HG03378 (cell line): ENCODE data around the gene SDHC.
"Not testable (repeated sequence)": the region's sequence is repeated elsewhere in the genome, so short reads cannot be mapped to it uniquely, and the experiment has no call there.

ENCODE experiments used
- ATAC-seq: cut with Tn5 transposase; IDR thresholded peaks from one replicate; pipeline ENCODE4 v1.9.1; 2021; ENCODE audit warnings: mild to moderate bottlenecking, moderate library complexity; ENCODE audit not compliant: unreplicated experiment

The SDHC gene

GRCh38 chr1:161309868-161310267 is 4.3 kb upstream of the SDHC start, which contains the start of gene MPZ:
TSS of gene MPZ (minus strand) at chr1:161309968. CDS start at chr1:161309905, 63 bp downstream.
- no peak for ATAC-seq

DNA sequence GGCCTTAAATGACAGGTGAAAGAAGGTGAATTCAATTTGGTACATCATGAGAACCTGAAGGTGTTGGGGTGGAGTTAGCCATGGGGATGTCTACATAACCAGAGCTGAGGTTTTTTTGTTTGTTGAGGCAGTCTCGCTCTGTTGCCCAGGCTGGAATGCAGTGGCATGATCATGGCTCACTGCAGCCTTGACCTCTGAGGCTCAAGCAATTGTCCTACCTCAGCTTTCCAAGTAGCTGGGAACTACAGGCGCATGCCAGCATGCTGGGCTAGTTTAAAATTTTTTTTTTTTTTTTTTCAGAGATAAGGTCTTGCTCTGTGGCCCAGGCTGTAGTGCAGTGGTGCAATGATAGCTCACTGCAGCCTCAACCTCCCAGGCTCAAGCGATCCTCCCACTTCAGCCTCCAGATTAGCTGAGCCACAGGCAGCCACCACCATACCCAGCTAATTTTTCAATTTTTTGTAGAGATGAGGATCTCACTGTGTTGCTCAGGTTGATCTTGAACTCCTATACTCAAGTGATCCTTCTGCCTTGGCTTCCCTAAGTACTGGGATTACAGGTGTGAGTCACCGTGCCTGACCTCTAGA is 2.5 kb upstream of the SDHC start:
- ATAC-seq, result no peak

DNA sequence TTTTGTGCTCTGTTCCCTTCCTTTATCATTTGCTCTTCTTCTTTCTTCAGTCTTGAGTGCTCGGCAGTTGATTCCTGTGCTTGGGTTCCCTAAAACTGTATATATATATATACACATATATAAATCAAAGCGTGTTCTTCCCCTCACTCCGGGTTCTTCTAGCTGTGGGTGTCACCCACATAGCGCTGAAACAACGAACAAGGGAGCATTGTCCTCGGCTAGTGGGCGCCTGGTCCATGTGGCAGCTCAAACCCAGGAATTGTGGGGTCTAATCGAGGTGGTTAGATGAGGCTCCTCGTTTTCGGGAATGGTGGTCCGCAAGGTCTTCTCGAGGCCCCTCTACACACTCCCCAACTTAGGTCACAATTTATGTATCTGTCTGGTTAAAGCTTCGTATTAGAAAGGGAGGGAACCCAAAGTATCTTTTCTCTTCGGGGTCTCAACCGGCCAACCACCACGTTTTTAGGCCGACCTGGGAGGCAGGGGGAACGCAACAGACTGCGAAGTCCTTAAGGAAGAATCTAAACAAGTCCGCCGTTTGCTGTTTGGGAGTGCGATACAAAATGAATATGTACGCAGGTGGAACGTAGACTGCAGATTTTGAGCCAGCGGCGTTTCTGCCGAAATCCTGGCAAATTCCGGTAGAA is 504 bp upstream of the SDHC start:
- ATAC-seq, result no peak

DNA sequence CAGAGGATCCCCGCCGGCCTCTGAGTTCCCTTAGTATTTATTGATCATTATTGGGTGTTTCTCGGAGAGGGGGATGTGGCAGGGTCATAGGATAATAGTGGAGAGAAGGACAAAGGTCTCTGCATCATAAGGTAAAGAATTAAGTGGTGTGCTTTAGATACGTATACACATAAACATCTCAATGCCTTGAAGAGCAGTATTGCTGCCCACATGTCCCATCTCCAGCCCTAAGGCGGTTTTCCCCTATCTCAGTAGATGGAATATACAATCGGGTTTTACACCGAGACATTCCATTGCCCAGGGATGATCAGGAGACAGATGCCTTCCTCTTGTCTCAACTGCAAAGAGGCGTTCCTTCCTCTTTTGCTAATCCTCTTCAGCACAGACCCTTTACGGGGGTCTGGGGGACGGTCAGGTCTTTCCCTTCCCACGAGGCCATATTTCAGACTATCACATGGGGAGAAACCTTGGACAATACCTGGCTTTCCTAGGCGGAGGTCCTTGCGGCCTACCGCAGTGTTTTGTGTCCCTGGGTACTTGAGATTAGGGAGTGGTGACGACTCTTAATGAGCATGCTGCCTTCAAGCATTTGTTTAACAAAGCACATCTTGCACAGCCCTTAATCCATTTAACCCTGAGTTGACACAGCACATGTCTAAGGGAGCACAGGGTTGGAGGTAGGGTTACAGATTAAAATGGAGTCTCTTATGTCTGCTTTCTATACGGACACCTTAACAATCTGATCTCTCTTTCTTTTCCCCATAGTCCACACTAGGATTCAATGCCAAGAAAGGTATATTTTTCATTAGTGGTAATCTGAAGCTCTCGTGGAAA is 1.9 kb downstream of the SDHC start:
- not testable (repeated sequence) for ATAC-seq

DNA sequence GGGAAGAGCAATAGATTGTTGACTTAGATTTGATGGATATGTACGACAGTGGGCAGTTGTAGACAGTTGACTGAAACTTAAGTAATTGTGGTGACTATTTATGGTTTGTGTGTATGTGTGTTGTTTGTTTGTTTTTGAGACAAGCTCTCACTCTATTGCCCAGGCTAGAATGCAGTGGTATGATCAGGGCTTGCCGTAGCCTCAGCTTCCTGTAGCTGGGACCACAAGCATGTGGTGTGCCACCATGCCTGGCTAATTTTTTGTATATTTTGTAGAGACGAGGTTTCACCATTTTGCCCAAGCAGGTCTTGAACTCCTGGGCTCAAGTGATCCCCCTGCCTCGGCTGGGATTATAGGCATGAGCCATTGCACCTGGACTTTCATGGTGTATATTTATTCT is 9.8 kb downstream of the SDHC start:
- no peak for ATAC-seq

DNA sequence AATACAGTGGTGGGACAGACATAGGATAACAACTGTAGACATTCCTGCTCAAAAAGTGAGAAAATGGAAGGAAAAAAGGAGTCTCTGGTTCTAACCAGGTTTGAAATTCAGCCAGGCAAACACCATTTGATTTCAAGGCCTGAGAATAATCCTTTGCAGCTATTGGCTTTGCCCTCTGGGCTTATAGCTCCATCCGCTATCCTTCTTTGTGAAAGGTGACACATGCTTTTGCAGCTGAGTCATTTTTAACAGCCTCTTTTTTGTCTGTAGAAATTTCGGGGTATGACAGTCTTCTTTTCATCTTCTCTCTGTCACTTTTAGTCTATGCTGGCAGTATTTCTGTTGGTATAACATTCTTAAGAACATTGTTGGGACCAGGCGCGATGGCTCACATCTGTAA is 16.2 kb downstream of the SDHC start:
- no peak for ATAC-seq

DNA sequence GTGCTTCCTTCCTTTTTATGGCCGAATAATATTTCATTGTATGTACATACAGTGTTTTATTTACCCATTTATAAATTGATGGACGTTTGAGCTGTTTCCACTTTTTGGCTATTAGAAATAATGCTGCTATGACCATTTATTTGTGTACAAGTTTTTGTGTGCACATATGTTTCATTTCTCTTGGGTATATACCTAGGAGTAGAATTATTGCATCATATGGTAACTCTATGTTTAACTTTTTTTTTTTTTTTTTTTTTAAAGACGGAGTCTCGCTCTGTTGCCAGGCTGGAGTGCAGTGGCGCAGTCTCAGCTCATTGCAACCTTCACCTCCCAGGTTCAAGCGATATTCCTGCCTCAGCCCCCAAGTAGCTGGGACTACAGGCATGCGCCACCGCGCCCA is 19.0 kb downstream of the SDHC start:
- no peak for ATAC-seq

GRCh38 chr1:161335796-161336195 is 21.6 kb downstream of the SDHC start:
- no peak for ATAC-seq

DNA sequence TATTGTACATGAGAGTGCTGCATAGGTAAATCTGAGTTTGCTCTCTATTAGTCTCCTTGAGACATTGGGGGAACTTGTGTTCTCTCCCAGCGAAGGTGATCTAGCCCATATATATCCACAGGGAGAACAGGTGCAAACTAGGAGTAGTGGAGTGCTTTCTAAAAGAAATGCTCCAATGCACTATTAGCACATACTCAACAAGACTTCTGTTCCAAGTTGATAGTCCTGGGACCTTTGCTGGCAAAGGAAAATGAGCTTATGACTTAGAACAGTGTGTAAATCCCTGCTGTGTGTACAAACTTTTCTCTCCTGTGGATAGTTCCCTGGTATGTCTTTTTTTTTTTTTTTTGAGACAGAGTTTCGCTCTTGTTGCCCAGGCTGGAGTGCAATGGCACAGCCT is 28.0 kb downstream of the SDHC start:
- no peak for ATAC-seq

DNA sequence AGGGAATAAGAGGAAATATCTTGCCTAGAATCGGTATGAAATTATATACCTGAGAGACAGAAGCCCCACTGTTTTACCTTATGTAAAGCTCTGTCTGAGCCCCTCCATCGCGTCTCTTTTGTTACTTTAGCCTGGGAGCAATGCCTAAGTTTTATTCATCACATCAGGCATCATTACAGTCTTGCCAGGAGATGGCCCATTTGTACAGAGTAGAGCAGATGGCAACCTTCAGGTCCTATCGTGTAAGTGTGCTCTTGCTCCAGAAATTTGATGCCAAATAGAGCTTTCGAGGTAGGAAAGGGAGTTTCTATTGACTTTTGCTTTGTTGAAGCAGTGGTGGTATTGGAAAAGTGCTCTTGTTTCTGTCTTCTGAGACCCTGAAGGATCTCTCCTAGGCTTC is 28.6 kb downstream of the SDHC start:
- ATAC-seq, result no peak

- no peak for ATAC-seq
Observed at GRCh38 chr1:161350671-161351070, 36.5 kb downstream of the SDHC start.

- no peak for ATAC-seq
Observed at GRCh38 chr1:161351482-161351881, 37.3 kb downstream of the SDHC start.

GRCh38 chr1:161357073-161357472 is 42.9 kb downstream of the SDHC start:
- no peak for ATAC-seq

- no peak for ATAC-seq
Observed at GRCh38 chr1:161359291-161359690, 45.1 kb downstream of the SDHC start.

- no peak for ATAC-seq
Observed at GRCh38 chr1:161364332-161364731, 50.2 kb downstream of the SDHC start.

- no peak for ATAC-seq
Observed at GRCh38 chr1:161365207-161365606, 51.0 kb downstream of the SDHC start.

DNA sequence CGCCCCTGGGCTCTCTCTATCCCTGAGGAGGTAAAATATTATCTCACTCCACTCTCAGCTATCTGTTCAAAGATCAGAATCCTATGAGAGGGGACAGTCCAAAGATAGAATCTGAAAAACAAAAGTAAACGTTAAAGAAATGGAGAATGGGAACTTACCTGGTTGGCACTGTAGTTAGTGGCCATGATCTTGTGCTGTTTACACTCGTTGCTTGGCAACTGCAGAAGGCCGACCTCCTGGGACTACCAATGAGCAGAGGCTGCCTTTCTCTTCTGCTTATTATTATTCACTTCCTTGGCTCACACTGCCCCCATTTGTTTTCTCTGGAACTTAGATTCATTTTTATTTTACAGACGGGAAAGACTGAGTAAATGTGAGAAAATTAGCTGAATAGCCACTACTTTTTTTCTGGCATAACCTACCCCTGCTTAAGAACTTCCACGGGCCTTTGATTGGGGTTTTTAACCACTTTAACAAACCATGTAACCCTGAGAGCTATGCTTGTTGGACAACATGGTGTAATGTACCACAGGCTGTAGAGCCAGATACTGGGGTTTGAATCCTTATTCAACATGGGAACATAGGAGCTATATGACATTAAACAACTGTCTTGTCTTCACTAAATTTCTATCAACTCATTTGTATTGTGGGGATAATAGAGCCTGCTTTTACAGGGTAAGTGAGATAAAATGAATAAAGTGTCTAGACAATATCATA is 53.7 kb downstream of the SDHC start, which contains the start of gene CFAP126:
CFAP126 (minus strand) TSS at position 193 of the 717 bp plus-strand sequence; CDS start at position 185, 8 bp downstream.
- peak; percentile 92 for ATAC-seq

DNA sequence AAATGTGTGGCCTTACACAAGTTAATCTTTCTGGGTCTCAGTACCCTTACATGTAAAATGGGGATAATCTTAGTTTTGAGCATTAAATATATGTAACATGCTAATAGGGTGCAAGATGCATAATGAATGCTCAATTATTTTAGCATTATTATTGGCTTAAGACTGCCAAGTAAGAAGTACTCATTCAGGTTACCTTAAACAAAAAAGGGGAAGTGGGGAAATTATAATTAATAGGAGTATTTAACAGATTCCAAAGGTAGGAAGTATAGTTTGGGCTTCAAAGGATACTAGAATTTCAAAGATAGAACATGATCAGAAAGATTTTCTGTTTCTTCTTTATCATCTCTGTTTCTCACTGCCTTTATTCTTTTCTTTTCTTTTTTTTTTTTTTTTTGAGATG is 59.3 kb downstream of the SDHC start:
- ATAC-seq, result no peak

- ATAC-seq, result no peak
Observed at GRCh38 chr1:161374373-161374772, 60.2 kb downstream of the SDHC start.

- ATAC-seq, result no peak
Observed at GRCh38 chr1:161378014-161378413, 63.8 kb downstream of the SDHC start.

DNA sequence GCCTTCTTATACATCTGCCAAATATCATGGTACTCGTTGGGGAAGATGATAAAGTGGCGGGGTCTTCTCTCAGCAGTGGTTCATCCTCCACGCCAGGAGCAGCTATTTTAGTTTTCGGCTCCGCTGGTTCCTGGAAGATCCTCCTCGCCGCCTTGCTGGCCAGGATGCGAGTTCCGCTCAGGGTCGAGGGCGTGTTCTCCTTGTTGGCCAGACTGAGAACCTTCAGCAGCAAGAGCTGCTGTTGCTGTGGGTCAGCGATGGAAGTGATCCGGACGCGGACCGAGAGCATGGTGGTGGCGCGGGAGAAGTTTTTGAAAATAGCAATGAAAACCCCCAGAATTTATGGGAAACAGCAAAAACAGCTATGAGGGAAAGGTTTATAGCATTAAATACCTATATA is 64.9 kb downstream of the SDHC start:
- no peak for ATAC-seq
